HFFc6 (cell line): Measurements from ENCODE around the gene SH3PXD2A. TPM values are rescaled to one million over a fixed set of nuclear protein-coding genes. Genes with fewer than 3 reads are reported as not detected.

Experiments
- DNase-seq: peaks from one replicate; pipeline ENCODE4 v3.0.0-alpha.2; 2018
- H3K27ac Mint-ChIP-seq: 2 replicates; pipeline ENCODE4 v1.8.0; 2020; ENCODE audit warnings: mild to moderate bottlenecking, mixed read lengths
- H3K27me3 Mint-ChIP-seq: 2 replicates; pipeline ENCODE4 v1.8.0; 2021; ENCODE audit warnings: mild to moderate bottlenecking, moderate library complexity, mixed read lengths; ENCODE audit not compliant: insufficient read depth
- H3K36me3 Mint-ChIP-seq: 2 replicates; pipeline ENCODE4 v1.8.0; 2021; ENCODE audit warnings: low read depth, mixed read lengths
- H3K4me1 Mint-ChIP-seq: 2 replicates; pipeline ENCODE4 v1.8.0; 2020; ENCODE audit warnings: low read depth, mixed read lengths
- H3K4me3 Mint-ChIP-seq: 2 replicates; pipeline ENCODE4 v1.8.0; 2020; ENCODE audit warnings: mild to moderate bottlenecking, moderate library complexity, mixed read lengths
- H3K9me3 Mint-ChIP-seq: 2 replicates; pipeline ENCODE4 v1.8.0; 2020; ENCODE audit warnings: mild to moderate bottlenecking, mixed read lengths
- total RNA-seq, 6 experiments: library from RNA; stranded (reverse); fragmentation: NEBNext Ultra II Directional; extraction: Animal tissue kit (Norgen Biotek cat#: 25700); gene quantifications; 2 replicates in 1 of 6; 3 replicates in 5 of 6; pipeline ENCODE4 v1.2.3, GENCODE V29; 2021
- TF ChIP-seq, protein P1 (sequence below): fragments of 200-600 bp; sonication (generic); IDR thresholded peaks from 2 replicates; pipeline ENCODE4 v1.5.0; 2021; ENCODE audit warnings: antibody characterized with exemption, mild to moderate bottlenecking

SH3PXD2A gene
- total RNA-seq, 6 experiments from 2014 or later, result 75.5 to 113 (median 81.1) TPM

DNA sequence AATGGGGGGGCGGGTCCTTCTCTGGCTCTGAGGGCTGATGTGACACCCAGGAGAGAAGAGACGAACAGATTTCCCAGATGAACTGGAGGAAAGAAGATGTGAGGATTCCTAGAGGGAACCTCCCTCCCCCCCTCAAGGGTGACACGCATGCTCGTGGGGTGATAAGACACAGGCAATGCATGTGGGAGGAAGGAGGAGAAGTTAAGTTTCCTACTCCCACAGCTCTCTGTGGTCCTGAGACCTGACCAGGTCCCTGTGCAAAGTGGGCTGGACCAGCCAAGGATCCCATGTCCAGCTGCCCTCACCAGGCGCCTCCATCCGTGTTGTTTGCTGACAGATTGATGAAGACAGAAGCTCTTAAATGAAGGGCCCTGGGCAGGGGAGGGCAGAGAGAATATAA is 112.6 kb downstream of the SH3PXD2A start:
- no peaks in the 10 kb centered on the region for H3K36me3 Mint-ChIP-seq
- no peak for DNase-seq
- TF ChIP-seq, protein P1, sequence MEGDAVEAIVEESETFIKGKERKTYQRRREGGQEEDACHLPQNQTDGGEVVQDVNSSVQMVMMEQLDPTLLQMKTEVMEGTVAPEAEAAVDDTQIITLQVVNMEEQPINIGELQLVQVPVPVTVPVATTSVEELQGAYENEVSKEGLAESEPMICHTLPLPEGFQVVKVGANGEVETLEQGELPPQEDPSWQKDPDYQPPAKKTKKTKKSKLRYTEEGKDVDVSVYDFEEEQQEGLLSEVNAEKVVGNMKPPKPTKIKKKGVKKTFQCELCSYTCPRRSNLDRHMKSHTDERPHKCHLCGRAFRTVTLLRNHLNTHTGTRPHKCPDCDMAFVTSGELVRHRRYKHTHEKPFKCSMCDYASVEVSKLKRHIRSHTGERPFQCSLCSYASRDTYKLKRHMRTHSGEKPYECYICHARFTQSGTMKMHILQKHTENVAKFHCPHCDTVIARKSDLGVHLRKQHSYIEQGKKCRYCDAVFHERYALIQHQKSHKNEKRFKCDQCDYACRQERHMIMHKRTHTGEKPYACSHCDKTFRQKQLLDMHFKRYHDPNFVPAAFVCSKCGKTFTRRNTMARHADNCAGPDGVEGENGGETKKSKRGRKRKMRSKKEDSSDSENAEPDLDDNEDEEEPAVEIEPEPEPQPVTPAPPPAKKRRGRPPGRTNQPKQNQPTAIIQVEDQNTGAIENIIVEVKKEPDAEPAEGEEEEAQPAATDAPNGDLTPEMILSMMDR, result no peak
- H3K4me1 Mint-ChIP-seq, result peaks cover 70% of the 10 kb centered on the region
- peaks cover 5% of the 10 kb centered on the region for H3K27me3 Mint-ChIP-seq
- no peak overlapping the region for H3K4me3 Mint-ChIP-seq
- H3K9me3 Mint-ChIP-seq, result no peaks in the 10 kb centered on the region
- H3K27ac Mint-ChIP-seq, result no peak overlapping the region

DNA sequence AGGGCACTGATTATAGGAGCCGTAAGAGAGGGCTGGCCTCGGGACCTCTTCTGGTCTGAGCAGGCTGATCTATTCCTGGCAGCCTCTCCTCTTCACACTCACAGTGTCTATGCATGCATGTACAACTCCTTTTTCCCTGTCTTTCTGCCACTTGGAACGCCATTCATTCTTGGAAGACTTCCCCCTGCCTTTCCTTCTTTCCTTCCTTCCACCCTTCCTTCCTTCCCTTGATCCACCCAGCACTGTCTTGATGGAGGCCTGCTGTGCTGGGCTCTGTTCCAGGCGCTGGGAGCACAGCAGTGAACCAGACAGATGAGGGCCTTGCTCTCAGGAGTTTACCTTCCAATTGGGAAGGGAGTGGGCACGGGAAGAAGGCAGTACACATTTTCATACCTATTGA is 114.8 kb downstream of the SH3PXD2A start:
- Mint-ChIP-seq H3K27me3 (peaks cover 3% of the 10 kb centered on the region), H3K27ac (peak overlapping the region; percentile 94), H3K4me3 (peak overlapping the region; percentile 28; the same call in 1 of the 2 replicates), H3K9me3 (no peaks in the 10 kb centered on the region), H3K36me3 (peaks cover 9% of the 10 kb centered on the region), H3K4me1 (peaks cover 69% of the 10 kb centered on the region)
- TF ChIP-seq, protein P1, result no peak
- no peak for DNase-seq

DNA sequence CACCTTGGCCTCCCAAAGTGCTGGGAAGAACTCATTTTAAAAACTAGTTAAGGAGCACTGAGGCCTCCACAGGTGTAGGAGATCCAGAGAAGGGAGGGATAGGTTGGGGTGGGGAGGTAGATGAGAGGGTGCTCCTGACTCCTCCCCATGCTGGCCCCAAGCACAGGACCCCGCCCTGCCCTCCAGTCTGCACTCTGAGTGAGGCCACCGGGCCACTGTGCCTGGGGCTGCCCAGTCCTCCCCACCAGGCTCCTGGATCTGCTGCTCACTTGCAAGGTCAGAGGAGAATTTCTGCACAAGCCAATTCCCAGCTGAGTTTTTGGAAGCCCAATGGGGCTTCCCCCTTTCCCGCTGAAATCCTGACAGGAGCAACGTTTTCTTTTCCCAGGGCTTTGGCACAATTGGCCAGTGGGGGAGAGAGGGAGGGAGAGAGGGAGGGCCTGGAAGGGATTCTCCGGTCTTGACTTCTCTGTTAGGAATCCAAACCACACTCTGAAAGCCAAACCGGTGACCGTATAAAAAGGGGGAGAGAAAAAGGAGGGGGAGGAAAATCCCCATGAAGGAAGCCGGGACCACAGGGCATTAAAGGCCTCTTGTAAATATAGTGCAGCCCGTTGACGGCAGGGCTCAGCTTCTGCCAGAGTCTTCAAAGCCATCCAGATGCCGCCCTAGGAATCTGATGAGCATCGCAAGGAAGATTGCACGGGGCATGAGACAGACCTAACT is 116.2 kb downstream of the SH3PXD2A start:
- H3K9me3 Mint-ChIP-seq, result no peaks in the 10 kb centered on the region
- DNase-seq, result peak; percentile 96
- peaks cover 68% of the 10 kb centered on the region for H3K4me1 Mint-ChIP-seq
- H3K27me3 Mint-ChIP-seq, result peaks cover 3% of the 10 kb centered on the region
- peak overlapping the region; percentile 94 for H3K27ac Mint-ChIP-seq
- TF ChIP-seq, protein P1, result no peak
- peaks cover 9% of the 10 kb centered on the region for H3K36me3 Mint-ChIP-seq
- peak overlapping the region; percentile 77 for H3K4me3 Mint-ChIP-seq

DNA sequence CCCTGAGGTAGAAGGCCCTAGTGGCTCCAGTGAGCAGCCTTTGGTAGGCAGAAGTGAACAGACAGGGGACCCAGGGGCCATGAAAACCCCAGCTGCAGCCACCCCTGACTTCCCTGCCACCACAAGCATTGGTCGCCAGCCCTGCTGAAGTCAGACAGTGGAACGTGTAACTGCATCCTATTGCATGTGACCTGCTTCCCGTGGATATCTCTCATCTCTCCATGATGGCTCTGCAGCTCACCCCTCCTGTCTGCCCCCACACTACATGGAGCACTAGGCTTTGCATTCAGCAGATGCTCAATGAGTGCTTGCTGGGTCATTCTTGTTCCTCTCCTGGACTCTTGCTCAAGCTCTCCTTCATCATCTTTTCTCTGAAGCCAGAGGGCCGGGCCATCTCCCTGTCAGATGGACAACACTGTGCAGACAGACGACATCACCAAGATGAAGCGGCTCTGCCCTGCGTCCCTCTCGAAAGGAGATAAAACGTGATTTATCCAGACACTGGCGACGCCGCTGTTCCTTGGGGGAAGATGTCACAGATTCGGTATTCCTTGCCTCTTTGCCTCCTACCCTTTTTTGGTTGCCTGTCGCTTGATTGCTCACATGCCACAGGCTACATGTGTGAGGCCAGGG is 117.5 kb downstream of the SH3PXD2A start:
- Mint-ChIP-seq H3K36me3 (peaks cover 9% of the 10 kb centered on the region), H3K27ac (peak overlapping the region; percentile 94), H3K4me1 (peaks cover 72% of the 10 kb centered on the region), H3K9me3 (no peaks in the 10 kb centered on the region), H3K4me3 (no peak overlapping the region; the same call in 1 of the 2 replicates), H3K27me3 (peaks cover 3% of the 10 kb centered on the region)
- no peak for DNase-seq
- TF ChIP-seq, protein P1, result no peak

DNA sequence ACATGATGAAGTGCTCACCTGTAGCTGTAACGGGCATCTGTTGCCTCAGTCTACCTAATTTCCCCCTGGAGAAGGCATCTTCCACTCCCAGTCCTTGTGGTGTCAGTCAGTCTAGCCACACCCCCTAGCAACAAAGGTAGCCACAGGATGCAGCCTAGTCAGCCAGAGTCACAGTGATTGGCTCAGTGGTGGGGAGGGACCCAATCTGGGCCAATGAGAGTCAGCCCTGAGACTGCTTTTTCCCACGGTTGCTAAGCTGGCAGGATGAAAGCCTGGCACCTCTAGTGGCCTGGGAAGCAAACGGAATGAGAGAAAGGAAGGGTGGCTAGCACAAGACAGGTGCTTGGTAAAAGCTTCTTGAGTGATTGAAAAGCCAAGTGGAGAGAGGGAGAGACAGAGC is 118.6 kb downstream of the SH3PXD2A start:
- no peaks in the 10 kb centered on the region for H3K9me3 Mint-ChIP-seq
- H3K4me3 Mint-ChIP-seq, result no peak overlapping the region
- H3K27me3 Mint-ChIP-seq, result peaks cover 3% of the 10 kb centered on the region
- no peak overlapping the region for H3K27ac Mint-ChIP-seq
- DNase-seq, result peak; percentile 13
- peaks cover 9% of the 10 kb centered on the region for H3K36me3 Mint-ChIP-seq
- TF ChIP-seq, protein P1, result no peak
- H3K4me1 Mint-ChIP-seq, result peaks cover 74% of the 10 kb centered on the region
